GM13976 (cell line): ENCODE results near the gene PLEKHM3.

Experiments used
- DNase-seq: peaks from one replicate; pipeline ENCODE4 v3.0.0; 2012; ENCODE audit warnings: low spot score
- CTCF ChIP-seq: IDR thresholded peaks from 2 replicates; pipeline ENCODE4 v1.5.1; 2012; ENCODE audit warnings: borderline replicate concordance, mild to moderate bottlenecking; ENCODE audit not compliant: insufficient read depth; ENCODE audit errors: extremely low read depth, missing control alignments, control extremely low read depth
- in situ Hi-C: fragments of 300-500 bp; cut with MboI; formaldehyde crosslinking; loops from one replicate; pipeline ENCODE4 v1.12.0; 2022; ENCODE audit warnings: low sequenced_read_pairs, mixed read lengths, inconsistent platforms; ENCODE audit not compliant: unreplicated experiment

The PLEKHM3 gene

DNA sequence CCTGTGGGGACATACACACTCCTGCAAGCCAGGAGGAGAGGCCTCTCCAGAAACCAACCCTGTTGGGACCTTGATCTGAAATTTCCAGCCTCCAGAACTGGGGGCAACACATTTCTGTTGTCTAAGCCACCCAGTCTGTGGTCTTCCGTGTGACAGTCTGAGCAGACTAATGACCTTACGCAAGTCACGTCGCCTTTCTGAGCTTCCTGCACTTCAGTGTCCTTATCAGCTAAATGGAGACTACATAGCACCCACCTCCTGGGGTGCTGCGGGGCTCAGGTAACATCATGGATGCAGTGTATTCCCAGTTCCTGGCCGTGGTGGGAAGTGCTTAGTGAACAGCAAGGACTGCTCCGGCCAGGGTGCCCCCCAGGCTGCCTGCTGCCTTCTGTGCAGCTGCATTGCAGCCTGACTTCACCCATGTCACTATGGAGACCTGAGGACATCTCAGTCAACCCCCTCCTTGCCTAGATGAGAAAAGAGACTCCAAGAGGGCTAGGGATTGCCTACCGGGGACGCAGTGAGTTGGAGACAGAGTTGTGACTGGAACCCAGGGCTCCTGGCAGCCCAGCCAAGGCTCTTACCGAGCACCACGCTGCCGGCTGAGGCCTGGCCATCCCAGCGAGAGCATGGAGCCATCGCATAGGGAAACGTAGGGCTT lies 194.4 kb downstream of the PLEKHM3 start:
- DNase-seq = no peak
- no peak for TF ChIP-seq CTCF
- in situ Hi-C loops = no loop called here

DNA sequence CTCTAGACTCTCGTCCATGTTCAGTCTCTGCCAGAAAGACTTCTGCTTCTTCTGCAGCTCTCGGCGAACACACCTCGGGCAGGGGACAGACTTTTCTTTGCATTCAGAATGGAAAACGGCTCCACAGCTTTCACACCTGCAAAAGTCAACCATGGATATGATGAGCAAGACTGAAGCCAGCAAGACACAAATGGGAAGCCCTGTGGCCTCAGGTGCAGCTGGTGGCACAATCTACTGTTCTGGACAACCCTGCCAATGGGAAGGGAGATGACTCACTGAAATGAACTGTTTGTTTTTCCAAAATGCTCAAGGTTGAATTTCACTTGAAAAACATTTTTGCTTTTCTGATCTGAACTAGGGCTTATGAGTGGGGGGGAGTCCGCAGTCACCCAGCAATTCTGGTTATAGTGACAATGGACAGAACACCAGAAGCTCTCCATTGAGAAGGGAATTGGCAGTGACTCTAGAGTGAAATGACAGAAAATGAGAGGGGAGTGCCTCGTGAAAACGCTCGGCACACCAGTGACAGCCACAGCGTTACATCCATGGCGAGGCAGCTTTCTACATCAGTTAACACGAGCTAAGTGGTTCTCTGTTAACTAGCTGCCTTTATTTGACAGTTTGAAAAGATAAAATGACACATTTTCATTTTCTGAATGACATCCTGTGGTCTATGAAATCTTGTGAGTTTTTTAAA lies 196.8 kb downstream of the PLEKHM3 start:
- TF ChIP-seq CTCF = no peak
- DNase-seq = no peak
- in situ Hi-C loops = no loop called here

- DNase-seq = no peak
- TF ChIP-seq CTCF = no peak
- in situ Hi-C loops = no loop called here
Measured at GRCh38 chr2:207825978-207826377, 199.3 kb downstream of the PLEKHM3 start.

DNA sequence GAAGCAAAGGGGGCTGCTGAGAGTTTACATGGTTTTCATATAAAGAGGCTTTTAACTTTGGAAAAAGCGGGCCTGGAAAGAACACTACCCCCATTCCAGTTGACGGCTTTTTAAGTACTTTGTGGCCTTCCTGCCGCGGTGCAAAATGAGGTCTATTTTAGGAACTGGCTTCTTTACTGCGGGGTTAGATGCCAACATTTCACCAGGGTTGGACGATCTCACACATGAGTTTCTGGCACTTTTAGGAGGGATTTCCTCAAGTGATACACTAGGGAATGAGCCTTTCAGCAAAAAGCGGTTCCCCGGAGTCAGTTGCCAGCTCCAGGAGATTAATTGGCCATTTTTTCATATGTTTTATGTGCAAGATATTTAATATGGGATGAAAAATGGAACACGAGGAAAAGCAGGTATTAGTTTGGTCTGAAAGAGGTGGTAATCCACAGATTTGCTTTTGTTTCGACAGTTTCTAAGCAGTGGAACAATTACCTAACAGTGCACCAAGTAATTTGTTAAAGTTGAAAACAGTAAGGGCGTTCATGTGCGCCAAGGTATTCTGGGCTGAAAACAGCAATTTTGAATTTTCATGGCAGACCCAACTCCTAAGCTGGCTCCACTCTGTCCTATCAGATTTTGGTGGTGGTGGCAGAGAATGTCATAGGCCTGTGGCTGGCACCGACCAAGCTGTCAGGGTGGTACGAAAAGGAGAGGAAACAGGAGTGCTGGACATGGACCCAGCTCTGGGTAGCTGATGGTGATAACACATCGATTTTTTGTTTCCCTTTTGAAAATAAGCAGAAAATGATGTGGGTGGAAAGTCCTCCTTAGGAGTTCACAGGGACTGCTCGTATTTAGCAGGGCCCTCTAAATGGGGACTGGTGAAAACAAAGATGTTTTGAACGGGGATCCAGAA lies 200.0 kb downstream of the PLEKHM3 start:
- no peak for TF ChIP-seq CTCF
- DNase-seq = no peak
- in situ Hi-C loops = no loop called here

DNA sequence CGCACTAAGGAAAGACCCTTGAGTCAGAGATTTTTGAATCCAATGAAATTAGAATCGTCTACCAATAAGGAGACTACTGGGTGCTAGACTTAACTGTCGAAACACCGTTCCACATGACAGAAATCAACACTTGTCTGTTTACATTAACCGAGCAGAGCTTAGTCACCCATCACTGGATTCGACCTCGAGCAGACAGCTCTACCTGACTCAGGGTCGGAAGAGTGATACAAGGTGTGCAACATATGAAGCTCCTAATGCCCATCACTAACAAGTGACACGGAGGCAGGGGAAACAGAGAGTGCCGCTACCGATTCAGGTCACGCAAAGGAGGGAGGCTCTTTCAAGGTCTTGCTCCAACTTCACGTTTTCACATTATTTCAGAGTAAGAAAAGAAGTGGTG lies 201.5 kb downstream of the PLEKHM3 start:
- TF ChIP-seq CTCF = no peak
- DNase-seq = no peak
- in situ Hi-C loops = no loop called here
